CD4-positive, alpha-beta T cell treated with Interleukin-6 at 100 ng/mL for 8 hours (primary cell): ENCODE data around the gene PLSCR2.
"Not testable (repeated sequence)": the region's sequence is repeated elsewhere in the genome, so short reads cannot be mapped to it uniquely, and the experiment has no call there.

Source experiments
- DNase-seq: peaks from one replicate; pipeline ENCODE4 v3.0.0-alpha.2; 2020; ENCODE audit warnings: mixed read lengths, low spot score

PLSCR2 gene, protein sequence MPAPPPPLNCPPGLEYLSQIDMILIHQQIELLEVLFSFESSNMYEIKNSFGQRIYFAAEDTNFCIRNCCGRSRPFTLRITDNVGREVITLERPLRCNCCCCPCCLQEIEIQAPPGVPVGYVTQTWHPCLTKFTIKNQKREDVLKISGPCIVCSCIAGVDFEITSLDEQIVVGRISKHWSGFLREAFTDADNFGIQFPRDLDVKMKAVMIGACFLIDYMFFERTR

DNA sequence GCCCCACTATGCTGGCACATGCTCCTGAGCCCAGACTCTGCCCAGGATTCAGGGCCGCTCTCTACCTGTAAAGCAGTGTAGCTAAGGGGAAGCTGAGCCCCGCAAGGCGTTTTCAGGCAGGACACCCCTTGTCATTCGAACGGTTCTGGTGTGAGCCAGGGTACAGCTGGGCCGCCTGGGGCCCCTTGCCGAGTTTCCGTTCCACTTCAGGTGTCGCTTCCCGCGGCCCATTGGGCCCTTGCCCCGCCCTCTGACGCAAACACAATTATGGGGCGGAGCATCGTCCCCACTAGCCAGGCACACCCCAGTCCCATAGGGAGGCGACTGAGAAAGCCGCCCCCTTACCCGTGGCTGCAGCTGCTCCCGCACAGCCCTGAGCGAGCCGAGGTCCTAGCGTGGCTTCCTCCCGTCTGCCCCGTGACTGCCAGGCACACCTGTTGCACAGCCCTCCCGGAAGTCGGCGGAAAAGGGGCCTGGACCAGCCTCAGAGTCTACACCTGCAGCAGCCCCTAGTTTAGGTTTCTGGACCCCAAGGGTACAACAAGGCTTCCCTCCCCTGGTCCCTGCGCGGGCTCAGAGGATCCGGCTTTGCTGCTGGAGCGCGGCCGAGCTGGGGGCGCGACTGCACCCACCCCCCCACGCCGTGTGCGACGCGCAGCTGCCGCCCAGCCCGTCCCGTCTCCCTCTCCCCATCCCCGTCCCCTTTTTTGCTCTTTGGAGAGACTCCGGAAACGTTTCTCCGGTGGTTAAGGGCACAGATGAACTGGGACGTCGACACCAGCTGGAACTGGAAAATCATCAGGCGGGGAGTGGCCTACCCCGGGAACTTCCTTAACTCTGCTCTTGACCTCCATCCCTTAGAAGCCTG, at the start of gene PLSCR2:
PLSCR2 (minus strand) TSS at position 412 of the 868 bp plus-strand sequence. CDS start 9,657 bp downstream, outside the sequence.
- DNase-seq, result peak; percentile 73

DNA sequence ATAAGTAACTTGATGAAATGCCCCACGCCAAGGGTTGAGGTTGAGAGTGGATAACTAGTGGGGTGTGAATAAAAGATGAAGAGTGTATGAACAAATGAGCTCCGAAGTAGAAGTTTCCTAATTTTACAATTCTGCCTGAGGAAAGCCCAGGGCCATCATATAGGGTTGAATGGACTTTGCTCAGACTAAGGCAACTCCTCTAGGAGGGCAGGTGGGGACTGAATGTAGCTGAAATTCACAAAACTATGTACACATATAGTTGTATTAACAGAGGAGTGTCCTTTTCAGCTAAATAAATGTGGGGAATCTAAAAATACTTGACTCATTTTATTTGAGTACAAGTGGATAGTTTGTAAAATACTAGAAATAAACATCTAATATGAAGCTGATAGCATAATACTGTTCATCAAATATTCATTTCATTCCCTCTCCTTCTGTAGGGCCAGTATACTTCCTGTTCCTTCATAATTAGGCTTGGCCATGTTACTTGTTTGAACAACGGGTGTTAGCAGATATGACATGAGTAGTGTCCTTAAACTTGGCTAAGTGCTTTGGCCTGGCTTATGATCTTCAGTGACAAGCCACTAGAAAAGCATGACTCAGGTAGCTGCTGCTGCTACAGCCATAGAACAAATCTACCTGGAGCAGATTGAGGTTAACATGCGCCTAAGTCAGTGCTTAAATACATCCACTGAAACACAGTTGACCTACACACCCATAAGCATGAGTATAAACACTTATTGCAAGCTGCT, 48.5 kb upstream of the PLSCR2 start:
- no peak for DNase-seq

DNA sequence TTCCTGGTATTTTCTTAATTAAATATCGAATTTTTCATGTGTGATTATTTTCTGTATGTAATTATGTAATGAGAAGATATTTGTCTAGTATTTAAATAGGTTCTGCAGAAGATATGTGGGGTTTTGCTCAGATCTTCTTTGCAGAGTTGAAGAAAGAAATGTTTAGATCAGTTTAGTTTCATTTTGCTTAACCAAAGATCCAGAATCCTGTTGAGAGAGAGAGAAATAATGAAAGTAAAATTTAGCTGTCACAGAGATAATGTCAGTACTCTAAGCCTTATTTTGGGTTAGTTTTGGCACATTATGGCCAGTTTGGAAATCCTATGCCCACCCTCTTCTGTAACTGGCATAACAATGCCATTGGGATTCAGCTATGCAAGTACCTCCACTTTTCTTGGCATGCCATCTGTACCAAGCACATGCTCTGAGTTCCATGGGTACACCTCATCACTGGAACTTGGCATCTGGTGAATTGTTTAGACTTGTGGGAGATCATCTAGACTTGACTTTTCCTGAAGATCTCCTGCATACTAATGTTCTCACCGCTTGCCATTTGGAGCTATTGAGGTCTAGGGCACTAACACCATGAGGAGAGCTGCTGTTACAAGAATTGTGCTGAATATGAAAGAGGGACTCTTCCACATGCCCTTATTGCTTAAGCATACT, 44.2 kb upstream of the PLSCR2 start:
- DNase-seq, result no peak

DNA sequence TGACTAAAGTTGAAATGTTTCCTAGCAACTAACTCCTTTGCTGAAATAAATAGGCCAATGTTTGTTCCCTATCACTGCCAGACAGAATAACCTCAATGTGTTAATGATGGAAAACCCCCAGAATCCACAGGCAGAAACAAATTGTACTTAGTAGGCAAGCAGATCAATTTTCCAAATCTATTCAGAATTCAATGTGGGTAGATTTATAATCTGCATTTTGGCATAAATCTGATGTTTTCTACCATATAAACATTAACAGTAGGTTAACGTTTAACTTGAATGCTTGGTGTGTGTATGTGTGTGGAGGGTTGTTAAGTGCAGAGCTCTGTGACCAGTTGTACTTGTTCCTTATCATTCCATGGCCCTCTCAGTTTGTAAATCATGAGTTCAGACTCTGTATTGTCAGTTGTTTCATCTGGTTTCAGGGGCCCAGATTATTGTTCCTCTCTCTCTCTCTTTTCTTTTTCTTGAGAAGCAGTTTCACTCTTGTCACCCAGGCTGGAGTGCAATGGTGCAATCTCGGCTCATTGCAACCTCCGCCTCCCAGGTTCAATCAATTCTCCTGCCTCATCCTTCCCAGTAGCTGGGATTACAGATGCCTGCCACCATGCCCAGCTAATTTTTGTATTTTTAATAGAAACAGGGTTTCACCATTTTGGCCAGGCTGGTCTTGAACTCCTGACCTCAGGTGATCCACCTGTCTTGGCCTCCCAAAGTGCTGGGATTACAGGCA, 42.2 kb upstream of the PLSCR2 start:
- DNase-seq, result no peak

DNA sequence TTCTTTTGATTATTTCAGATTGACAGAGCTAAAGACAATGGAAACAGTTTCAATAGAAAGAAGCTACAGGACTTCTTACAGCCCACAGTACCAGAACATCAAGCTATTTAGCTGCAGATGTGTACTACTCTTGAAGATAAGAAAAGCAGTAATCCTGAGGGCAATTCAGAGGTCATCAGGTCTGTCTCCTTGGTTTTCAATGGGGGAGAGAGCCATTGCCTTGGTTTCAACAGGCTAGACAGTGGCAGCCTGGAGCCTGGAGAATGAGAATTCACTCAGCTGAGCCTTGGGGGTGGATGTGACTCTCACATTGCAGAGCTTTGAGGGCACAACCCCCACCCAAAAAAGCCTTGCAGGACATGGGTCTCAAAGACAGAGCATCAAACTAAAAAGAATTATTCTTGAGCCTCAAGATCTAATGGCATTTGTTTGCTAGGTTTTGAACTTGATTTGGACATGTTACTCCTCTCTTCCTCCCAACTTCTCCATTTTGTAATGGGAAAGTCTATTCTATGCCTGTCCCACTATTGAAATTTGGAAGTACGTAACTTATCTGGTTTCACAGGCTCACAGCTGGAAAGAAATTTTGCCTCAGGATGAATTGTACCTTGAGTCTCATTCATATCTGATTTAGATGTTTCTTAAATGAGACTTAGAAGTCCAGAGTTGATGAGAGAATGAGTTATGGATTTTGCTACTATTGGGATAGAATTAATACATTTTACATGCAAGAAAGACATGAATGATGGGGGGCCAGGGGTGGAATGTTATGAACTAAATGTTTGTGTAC, 38.2 kb upstream of the PLSCR2 start:
- DNase-seq, result no peak

DNA sequence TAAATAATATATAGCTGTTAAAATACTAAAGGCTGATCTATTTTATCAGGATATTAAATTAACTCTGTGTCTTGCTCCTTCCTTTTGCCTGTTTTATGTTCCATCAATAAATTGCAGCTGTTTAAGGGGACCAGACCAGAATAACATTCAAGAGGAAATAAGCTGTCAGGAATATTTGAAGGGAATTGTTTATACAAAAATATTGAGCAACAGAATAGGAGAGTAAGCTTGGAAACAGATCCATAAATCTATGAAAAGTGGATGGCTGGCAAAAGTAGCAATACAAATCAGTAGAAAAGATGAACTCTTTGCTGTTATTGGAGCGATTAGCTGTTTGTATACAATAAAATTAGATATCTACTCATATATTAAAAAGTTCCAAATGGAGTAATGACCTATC, 36.2 kb upstream of the PLSCR2 start:
- DNase-seq, result no peak

DNA sequence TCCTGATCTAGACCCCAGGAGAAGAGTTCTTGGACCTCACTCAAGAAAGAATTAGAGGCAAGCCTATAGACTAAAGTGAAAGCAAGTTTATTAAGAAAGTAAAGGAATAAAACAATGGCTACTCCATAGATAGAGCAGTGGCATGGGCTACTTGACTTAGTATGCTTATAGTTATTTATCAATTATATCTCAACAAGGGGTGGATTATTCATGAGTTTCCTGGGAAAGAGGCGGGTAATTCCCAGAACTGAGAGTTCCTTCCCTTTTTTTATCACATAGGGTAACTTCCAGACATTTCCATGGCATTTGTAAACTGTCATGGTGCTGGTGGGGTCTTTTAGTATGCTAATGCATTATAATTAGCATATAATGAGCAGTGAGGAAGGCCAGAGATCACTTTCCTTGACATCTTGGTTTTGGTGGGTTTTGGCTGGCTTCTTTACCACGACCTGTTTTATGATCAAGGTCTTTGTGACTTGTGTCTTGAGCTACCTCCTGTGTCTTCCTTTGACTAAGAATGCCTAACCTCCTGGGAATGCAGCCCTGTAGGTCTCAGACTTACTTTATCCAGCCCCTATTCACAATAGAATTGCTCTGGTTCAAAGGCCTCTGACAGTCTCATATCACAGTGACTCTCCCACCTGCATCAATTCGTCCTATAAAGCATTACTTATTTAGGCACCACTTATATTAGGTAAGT, 35.3 kb upstream of the PLSCR2 start:
- no peak for DNase-seq

DNA sequence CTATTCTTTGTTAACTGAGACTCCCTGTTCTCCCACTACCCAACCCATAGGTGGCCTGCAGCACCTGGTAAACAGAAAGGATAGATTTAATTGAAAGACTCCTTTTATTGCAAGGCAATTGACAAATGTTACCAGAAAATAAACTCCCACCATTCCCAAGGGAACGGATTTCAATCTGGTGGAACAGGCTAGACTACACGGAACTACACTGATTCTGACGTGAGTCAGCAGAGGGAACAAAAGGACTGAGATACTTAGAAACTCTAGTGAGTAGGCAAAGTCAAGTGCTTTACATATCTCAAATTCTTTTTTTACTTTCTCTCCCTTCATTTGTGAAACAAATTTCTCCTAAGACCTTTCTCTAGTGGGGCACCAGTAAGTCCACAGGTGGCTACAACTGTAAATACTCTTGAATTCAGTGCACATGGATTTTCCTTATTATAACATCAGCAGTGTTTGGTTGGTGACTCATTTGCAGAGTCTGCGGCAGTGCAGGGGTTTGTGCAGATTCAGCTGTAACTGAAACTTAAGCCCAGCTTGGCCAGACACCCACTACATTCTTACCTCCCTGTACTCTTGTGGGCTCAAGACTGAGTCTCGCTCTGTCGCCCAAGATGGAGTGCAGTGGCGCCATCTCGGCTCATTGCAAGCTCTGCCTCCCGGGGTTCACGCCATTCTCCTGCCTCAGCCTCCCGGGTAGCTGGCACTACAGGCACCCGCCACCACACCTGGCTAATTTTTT, 34.3 kb upstream of the PLSCR2 start:
- no peak for DNase-seq

DNA sequence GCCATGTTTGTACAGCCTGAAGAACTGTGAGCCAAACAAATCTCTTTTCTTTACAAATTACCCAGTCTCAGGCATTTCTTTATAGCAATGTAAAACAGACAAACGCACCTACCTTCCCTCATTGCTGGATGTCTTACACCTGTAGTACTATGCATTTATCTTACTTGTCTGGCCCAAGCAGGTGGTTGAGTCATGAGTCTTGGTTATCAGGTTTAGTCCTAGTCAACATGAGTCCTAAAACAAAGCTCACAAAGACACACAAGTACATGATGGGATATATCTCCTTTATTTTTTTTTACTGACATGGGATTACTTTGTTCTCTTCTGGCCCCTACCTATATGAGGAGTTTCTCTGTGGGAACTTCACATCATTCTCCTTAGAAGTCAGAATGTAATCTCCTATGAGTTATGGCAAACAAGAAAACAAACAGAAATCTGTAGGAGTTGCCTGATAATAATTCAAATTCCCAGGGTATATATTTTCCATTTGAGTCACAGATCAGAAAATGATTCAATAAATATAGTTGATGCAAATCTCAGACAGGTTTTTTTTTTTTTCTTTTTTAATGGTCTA, 33.6 kb upstream of the PLSCR2 start:
- DNase-seq, result no peak

DNA sequence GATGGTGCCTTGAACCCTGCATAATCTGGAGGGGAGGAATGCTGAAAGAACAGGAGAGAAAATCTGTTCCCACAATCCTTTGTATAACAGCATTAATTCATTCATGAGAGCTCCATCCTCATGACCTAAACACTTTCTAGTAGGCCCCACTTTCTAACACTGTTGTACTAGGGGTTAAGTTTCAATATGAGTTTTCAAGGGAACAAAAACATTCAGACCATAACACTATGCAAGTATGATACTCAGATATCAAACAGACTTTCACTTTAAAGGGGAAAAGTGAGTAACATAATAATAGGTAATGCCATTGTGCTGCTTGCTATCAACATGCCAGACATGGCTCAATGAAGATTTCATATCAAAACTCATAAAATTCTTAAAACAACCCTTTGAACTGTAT, 32.4 kb upstream of the PLSCR2 start:
- DNase-seq, result no peak

DNA sequence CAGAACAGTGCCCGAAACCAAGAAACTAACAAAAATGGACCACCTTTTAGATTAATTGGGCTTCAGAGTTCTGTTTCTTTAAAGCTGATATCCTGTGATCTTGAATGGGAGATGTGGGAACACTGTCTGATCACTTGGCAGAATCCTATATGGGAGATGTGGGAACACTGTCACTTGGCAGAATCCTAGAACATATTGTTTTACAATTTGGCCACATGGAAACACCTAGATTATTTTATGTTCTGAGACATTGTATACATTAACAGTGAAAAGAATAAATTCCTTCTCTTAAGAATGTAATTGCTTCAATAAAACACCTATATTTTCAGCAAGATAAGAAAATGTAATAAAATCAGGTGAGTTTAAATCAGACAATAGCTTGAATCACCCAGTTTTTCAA, 30.3 kb upstream of the PLSCR2 start:
- DNase-seq, result no peak

DNA sequence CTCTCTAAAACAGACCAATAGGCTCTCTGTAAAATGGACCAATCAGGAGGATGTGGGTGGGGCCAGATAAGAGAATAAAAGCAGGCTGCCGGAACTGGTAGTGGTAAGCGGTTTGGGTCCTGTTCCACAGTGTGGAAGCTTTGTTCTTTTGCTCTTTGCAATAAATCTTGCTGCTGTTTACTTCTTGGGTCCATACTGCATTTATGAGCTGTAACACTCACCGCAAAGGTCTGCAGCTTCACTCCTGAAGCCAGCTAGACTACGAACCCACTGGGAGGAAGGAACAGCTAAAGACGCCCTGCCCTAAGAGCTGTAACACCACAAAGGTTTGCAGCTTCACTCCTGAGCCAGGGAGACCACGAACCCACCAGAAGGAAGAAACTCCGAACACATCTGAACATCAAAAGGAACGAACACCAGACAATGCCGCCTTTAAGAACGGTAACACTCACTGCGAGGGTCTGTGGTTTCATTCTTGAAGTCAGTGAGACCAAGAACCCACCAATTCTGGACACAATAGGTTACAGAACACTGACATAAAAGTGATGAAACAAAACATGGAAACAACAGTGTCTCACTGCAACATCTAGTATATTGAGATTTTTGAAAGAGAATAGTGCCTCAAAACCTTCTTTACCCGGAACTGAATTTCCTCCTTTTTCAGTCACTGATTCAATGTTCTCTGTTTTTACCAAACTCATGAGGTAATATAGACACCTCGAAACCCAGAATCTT, 28.8 kb upstream of the PLSCR2 start:
- peak; percentile 4 for DNase-seq

DNA sequence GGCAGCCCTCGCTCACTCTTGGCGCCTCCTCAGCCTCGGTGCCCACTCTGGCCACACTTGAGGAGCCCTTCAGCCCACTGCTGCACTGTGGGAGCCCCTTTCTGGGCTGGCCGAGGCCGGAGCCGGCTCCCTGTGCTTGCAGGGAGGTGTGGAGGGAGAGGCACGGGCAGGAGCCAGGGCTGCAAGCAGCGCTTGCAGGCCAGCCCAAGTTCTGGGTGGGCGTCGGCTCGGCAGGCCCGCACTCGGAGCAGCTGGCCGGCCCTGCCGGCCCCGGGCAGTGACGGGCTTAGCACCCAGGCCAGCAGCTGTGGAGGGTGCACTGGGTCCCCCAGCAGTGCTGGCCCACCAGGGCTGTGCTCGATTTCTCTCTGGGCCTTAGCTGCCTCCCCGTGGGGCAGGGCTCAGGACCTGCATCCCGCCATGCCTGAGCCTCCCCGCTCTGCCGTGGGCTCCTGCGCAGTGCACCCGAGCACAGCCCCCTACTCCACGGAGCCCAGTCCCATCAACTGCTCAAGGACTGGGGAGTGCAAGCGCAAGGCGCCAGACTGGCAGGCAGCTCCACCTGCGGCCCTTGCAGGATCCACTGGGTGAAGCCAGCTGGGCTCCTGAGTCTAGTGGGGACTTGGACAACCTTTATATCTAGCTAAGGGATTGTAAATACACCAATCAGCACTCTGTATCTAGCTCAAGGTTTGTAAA, 27.9 kb upstream of the PLSCR2 start:
- not testable (repeated sequence) for DNase-seq

DNA sequence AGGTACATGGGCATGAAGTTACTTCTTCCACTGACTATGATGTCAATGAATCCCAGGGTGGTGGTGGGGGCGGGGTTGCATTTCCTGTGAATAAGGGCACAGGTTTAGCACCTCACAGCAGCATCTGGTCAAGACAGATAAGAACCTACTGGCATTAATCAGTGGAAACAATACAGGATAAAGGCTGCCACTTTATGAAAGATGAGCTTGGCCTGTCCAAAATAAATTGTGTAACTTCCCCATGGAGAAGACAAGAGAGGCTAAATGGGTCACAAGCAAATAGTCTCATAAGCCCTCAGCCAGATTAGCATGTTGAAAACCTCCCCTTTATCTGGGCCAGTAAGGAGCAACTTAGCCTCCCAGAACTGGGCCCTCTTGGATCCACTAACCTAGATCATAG, 27.4 kb upstream of the PLSCR2 start:
- DNase-seq, result no peak

DNA sequence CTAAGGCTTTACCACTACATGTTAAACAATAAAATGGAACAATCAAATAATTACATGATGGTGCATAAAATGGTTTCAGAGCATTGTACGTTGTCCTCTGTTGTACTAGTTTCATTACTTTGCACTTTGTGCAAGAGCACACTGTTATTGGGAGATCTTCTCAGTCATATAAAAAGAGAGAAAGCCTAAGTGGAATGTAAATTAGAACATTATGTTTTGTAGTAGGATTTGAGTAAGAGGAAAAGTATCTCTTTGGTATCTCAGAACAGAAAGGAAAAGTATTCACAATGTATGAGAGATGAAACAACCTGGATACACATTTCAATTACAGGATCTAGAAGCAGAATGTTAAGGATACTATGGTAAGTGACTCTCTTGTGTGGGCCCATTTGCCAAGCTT, 26.9 kb upstream of the PLSCR2 start:
- DNase-seq, result no peak

DNA sequence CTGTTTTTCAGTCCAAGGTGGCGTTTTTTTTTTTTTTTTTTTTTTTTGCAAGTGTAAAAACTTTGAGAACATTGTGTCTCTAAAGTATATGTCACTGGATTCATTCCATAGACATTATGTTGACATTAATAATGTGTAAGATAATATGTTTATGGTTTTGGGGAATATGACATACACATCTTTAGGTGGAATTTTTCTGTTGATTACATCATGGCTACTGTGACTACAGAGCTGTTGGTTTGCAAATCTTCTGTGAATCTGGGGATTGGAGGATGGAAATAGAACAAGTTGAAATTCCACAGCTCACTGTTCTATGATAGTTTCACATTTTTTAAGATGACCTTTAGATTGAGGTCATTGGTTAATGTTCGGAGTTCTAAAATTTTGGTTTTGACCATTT, 24.4 kb upstream of the PLSCR2 start:
- no peak for DNase-seq

DNA sequence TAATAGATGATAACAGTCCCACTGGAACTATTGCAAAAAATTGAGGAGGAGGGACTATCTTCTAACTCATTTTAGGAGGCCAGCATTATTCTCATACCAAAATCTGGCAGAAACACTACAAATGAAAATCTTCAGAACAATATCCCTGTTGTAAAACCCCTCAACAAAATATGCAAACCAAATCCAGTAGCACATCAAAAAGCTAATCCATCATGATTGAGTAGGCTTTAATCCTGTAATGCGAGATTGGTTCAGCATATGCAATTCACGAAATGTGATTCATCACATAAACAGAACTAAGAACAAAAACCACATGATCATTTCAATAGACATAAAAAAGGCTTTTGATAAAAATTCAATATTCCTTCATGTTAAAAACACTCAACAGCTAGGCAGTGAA, 23.9 kb upstream of the PLSCR2 start:
- DNase-seq, result no peak

DNA sequence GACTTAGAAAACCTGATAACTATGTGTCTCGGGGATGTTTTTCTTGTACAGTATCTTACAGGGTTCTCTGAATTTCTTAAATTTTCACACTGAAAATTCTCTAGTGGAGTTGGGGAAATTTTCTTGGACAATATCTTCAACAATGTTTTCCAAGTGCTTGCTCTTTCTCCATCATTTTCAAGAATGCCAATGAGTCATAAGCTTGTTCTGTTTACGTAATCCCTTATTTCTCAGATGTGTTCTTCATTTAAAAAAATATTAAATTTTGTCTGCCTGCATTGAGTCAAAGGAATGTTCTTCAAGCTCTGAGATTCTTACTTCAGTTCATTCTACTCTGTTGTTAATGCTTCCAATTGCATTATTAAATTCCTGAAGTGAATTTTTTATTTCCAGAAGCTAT, 21.9 kb upstream of the PLSCR2 start:
- no peak for DNase-seq
